Endothelial cell of umbilical vein (primary cell): ENCODE measurements around the gene SLC27A2. TPM values are rescaled to one million over a fixed set of nuclear protein-coding genes. Genes with fewer than 3 reads are reported as not detected.

ENCODE experiments used
- BruUV-seq: library from RNA; stranded (reverse); fragments of 400-500 nt; replicated peaks from 2 replicates; lab custom pipeline; 2021; lab: Mats Ljungman, UMichigan
- CTCF ChIA-PET: fragments of 300-600, 350-600 bp; sonication (Branson Sonifier 250); formaldehyde crosslinking; loops from one replicate; lab custom pipeline; 2021; ENCODE audit warnings: antibody characterized with exemption, inconsistent platforms; lab: Charles Lee
- POLR2A ChIA-PET: fragments of 300-600, 350-600 bp; sonication (Branson Sonifier 250); formaldehyde crosslinking; loops from one replicate; lab custom pipeline; 2021; ENCODE audit warnings: antibody characterized with exemption, inconsistent platforms; lab: Charles Lee
- DNase-seq: peaks from one replicate; pipeline ENCODE4 v3.0.0-alpha.2; 2011; ENCODE audit warnings: low read depth, low spot score
- FAIRE-seq: peaks from 2 replicates; lab custom pipeline; 2011; peaks lifted over from hg19 to GRCh38; lab: Jason Lieb, UNC
- H2AFZ ChIP-seq: 2 replicates; pipeline ENCODE4 v1.6.0; 2012; ENCODE audit warnings: low read depth, low read length, control low read depth, inconsistent platforms
- H3K27ac ChIP-seq: 2 replicates; pipeline ENCODE4 v1.5.1; 2011; ENCODE audit warnings: low read depth, mild to moderate bottlenecking, control low read depth, low read length, moderate library complexity; ENCODE audit not compliant: insufficient read depth
- H3K27me3 ChIP-seq, 2 experiments: 2 replicates each; pipeline versions ENCODE4 v1.6.0 to v1.6.1; 2011; ENCODE audit warnings: low read length in 2 of 2, mixed read lengths in 1 of 2; ENCODE audit not compliant: control insufficient read depth in 2 of 2, insufficient read depth in 2 of 2
- H3K36me3 ChIP-seq, 2 experiments: 2 replicates in 1 of 2; 3 replicates in 1 of 2; pipeline ENCODE4 v1.5.1; 2011; ENCODE audit warnings: low read length in 2 of 2, mild to moderate bottlenecking in 1 of 2, moderate library complexity in 1 of 2; ENCODE audit not compliant: control insufficient read depth in 2 of 2, insufficient read depth in 2 of 2; ENCODE audit errors: extremely low read depth in 1 of 2
- H3K4me1 ChIP-seq: 3 replicates; pipeline ENCODE4 v1.5.1; 2011; ENCODE audit warnings: mild to moderate bottlenecking, low read length; ENCODE audit not compliant: control insufficient read depth, insufficient read depth; ENCODE audit errors: extremely low read depth
- H3K4me2 ChIP-seq: 2 replicates; pipeline ENCODE4 v1.6.1; 2011; ENCODE audit warnings: low read length, control low read depth, mixed read lengths; ENCODE audit not compliant: insufficient read depth
- H3K4me3 ChIP-seq, 3 experiments: fragments of 200-600 bp in 1 of 3; sonication (generic), shearing (Covaris generic) in 1 of 3; replicated peaks in 1 of 3; 2 replicates each; pipeline ENCODE4 v1.5.1; 2011 to 2016; ENCODE audit warnings: control low read depth in 3 of 3, low read length in 3 of 3, mild to moderate bottlenecking in 2 of 3, inconsistent platforms in 1 of 3, low read depth in 1 of 3, moderate library complexity in 1 of 3; ENCODE audit not compliant: insufficient read depth in 1 of 3
- H3K79me2 ChIP-seq: 2 replicates; pipeline ENCODE4 v1.6.0; 2012; ENCODE audit warnings: low read length, inconsistent platforms; ENCODE audit not compliant: control insufficient read depth, insufficient read depth
- H3K9ac ChIP-seq: replicated peaks from 2 replicates; pipeline ENCODE3; 2011; ENCODE audit warnings: low read length, control low read depth; ENCODE audit not compliant: insufficient read depth; ENCODE audit errors: extremely low read depth
- H3K9me1 ChIP-seq: replicated peaks from 3 replicates; pipeline ENCODE4 v1.6.0; 2011; ENCODE audit warnings: mild to moderate bottlenecking, low read length; ENCODE audit not compliant: control insufficient read depth, insufficient read depth; ENCODE audit errors: extremely low read depth
- H3K9me3 ChIP-seq: replicated peaks from 2 replicates; pipeline ENCODE4 v1.5.1; 2012; ENCODE audit warnings: low read length, inconsistent platforms; ENCODE audit not compliant: control insufficient read depth, insufficient read depth
- H4K20me1 ChIP-seq: replicated peaks from 2 replicates; pipeline ENCODE3; 2011; ENCODE audit warnings: mild to moderate bottlenecking, low read length; ENCODE audit not compliant: control insufficient read depth, insufficient read depth; ENCODE audit errors: extremely low read depth
- CTCF ChIP-seq, 2 donors: IDR thresholded peaks; 1 replicate in 1 of 2; 2 replicates in 1 of 2; pipeline ENCODE4 v1.5.1; 2011; ENCODE audit warnings: low read length in 2 of 2, mild to moderate bottlenecking in 2 of 2, moderate library complexity in 2 of 2, control low read depth in 1 of 2, inconsistent platforms in 1 of 2, low read depth in 1 of 2; ENCODE audit not compliant: insufficient read depth in 1 of 2; ENCODE audit errors: extremely low read depth in 1 of 2
- FOS ChIP-seq: IDR thresholded peaks from 2 replicates; pipeline ENCODE4 v1.6.1; 2011; ENCODE audit warnings: mild to moderate bottlenecking, low read length, moderate library complexity, borderline replicate concordance; ENCODE audit not compliant: insufficient read depth
- GATA2 ChIP-seq: IDR thresholded peaks from 2 replicates; pipeline ENCODE4 v1.7.0; 2011; ENCODE audit warnings: low read depth, mild to moderate bottlenecking, moderate library complexity, mixed read lengths, low read length; ENCODE audit not compliant: insufficient read length, insufficient read depth
- JUN ChIP-seq: IDR thresholded peaks from 2 replicates; pipeline ENCODE4 v1.6.1; 2011; ENCODE audit warnings: borderline replicate concordance, low read depth; ENCODE audit not compliant: insufficient read length, insufficient read depth
- MAX ChIP-seq: IDR thresholded peaks from 2 replicates; pipeline ENCODE4 v1.6.1; 2011; ENCODE audit not compliant: insufficient read depth, insufficient read length
- MYC ChIP-seq: IDR thresholded peaks from one replicate; pipeline ENCODE4 v1.6.1; 2011; ENCODE audit warnings: mild to moderate bottlenecking, low read depth, low read length
- POLR2A ChIP-seq: IDR thresholded peaks from 2 replicates; pipeline ENCODE4 v1.6.1; 2012; ENCODE audit warnings: low read depth, mild to moderate bottlenecking, control low read depth, low read length
- POLR2AphosphoS5 ChIP-seq: IDR thresholded peaks from 2 replicates; pipeline ENCODE4 v1.6.1; 2012; ENCODE audit warnings: low read depth, mild to moderate bottlenecking, control low read depth, low read length, moderate library complexity; ENCODE audit not compliant: insufficient read depth
- dilution Hi-C: fragments of 300-500 bp; cut with MboI; formaldehyde crosslinking; loops from one replicate; pipeline ENCODE4 v1.15.0; 2019; ENCODE audit warnings: low sequenced_read_pairs; ENCODE audit not compliant: extremely low pct_ligation_motif_present
- intact Hi-C: fragments of 100-400 bp; cut with micrococcal nuclease; formaldehyde crosslinking; loops from one replicate; pipeline ENCODE4 v1.10.0; 2022
- polyA plus RNA-seq, 4 experiments: library from polyadenylated mRNA; depleted of rRNA in 3 of 4; stranded (reverse) in 3 of 4; unstranded in 1 of 4; fragments of >200 nt; gene quantifications; 2 replicates each; pipeline versions ENCODE4 v1.2.1 to v1.2.3, GENCODE V29; 2011 to 2012; ENCODE audit warnings: missing spikeins in 1 of 4
- total RNA-seq: library from RNA; stranded (reverse); gene quantifications from 2 replicates; pipeline ENCODE4 v1.2.3, GENCODE V29; 2021

The SLC27A2 gene
- total and polyA plus RNA-seq, 2 donors (not counting 3 experiments of a cell fraction or from before 2014, with no cell fraction given), result not detected

GRCh38 chr15:50256188-50257041, 74.4 kb downstream of the SLC27A2 start:
- H3K36me3 ChIP-seq, result no peaks in the 10 kb centered on the region
- H4K20me1 ChIP-seq, result no peaks in the 10 kb centered on the region
- peaks cover 4 to 5% of the 10 kb centered on the region in 2 experiments for H3K27me3 ChIP-seq
- H3K4me3 ChIP-seq, result no peak overlapping the region
- no TSS peak for BruUV-seq
- no peaks in the 10 kb centered on the region for H3K4me1 ChIP-seq
- ChIA-PET POLR2A (no interaction called here), CTCF (no interaction called here)
- H3K9me1 ChIP-seq, result no peaks in the 10 kb centered on the region
- TF ChIP-seq JUN, result no peak
- no peak for TF ChIP-seq MYC
- FAIRE-seq (peak; percentile 59), DNase-seq (no peak)
- no peak overlapping the region for H3K27ac ChIP-seq
- no peak overlapping the region for H3K4me2 ChIP-seq
- dilution Hi-C loops, result no loop called here
- no peaks in the 10 kb centered on the region for H3K79me2 ChIP-seq
- H3K9me3 ChIP-seq, result no peaks in the 10 kb centered on the region
- intact Hi-C loops, result no loop called here
- H2AFZ ChIP-seq, result no peak overlapping the region
- no peak overlapping the region for H3K9ac ChIP-seq

GRCh38 chr15:50257332-50257731, 75.3 kb downstream of the SLC27A2 start:
- dilution Hi-C loops, result no loop called here
- CTCF ChIA-PET, result interaction anchor here (0.9 kb wide), 1 partner anchor 91 kb away, joined by 3 read pairs; no protein-coding TSS in a partner anchor

More at GRCh38 chr15:50257332-50257731, 75.3 kb downstream of the SLC27A2 start:
- Histone ChIP-seq H3K4me1 (no peaks in the 10 kb centered on the region), H3K9me1 (no peaks in the 10 kb centered on the region), H3K79me2 (no peaks in the 10 kb centered on the region), H3K36me3 (no peaks in the 10 kb centered on the region), H3K27me3 (peaks cover 4 to 8% of the 10 kb centered on the region in 2 experiments), H4K20me1 (no peaks in the 10 kb centered on the region), H2AFZ (no peak overlapping the region), H3K27ac (no peak overlapping the region), H3K4me3 (no peak overlapping the region), H3K9me3 (no peaks in the 10 kb centered on the region), H3K4me2 (no peak overlapping the region), H3K9ac (no peak overlapping the region)
- intact Hi-C loops, result no loop called here
- POLR2A ChIA-PET, result interaction anchor here (0.5 kb wide), 1 partner anchor 19 kb away, joined by 4 read pairs; no protein-coding TSS in a partner anchor
- no peak for DNase-seq
- TF ChIP-seq GATA2, result no peak
- no peak for TF ChIP-seq FOS
- TF ChIP-seq POLR2AphosphoS5, result no peak
- no peak for TF ChIP-seq MYC
- TF ChIP-seq CTCF (IDR thresholded peaks at IDR 0.05; ENCODE audit: extremely low read depth in 1 of 2, insufficient read depth in 1 of 2, low read depth in 1 of 2, low read length in 2 of 2), result no peak
- TF ChIP-seq POLR2A, result no peak
- no peak for TF ChIP-seq MAX
- no TSS peak for BruUV-seq
- no peak for FAIRE-seq
